CD4-positive, alpha-beta T cell treated with Interleukin-1 beta for 1 hour (primary cell): ENCODE measurements around the gene CARNS1.

Experiments used
- DNase-seq, 2 donors: peaks; one replicate each; pipeline ENCODE4 v3.0.0-alpha.2; 2020 to 2022

The CARNS1 gene

GRCh38 chr11:67376063-67376820 lies 39.2 kb upstream of the CARNS1 start:
- no peak for DNase-seq

- no peak for DNase-seq
Observed at GRCh38 chr11:67376873-67377808, 38.3 kb upstream of the CARNS1 start.

- DNase-seq: no peak
Observed at GRCh38 chr11:67378544-67378943, 36.9 kb upstream of the CARNS1 start.

- no peak for DNase-seq
Observed at GRCh38 chr11:67379061-67380058, 36.1 kb upstream of the CARNS1 start.

- no peak for DNase-seq
Observed at GRCh38 chr11:67381244-67381972, 34.1 kb upstream of the CARNS1 start.

- peak; percentile 86 to 88 for DNase-seq
Observed at GRCh38 chr11:67382276-67383136, 33.0 kb upstream of the CARNS1 start.

GRCh38 chr11:67384851-67385366 lies 30.6 kb upstream of the CARNS1 start:
- no peak for DNase-seq

GRCh38 chr11:67387069-67387468 lies 28.4 kb upstream of the CARNS1 start:
- no peak for DNase-seq

GRCh38 chr11:67387518-67387917 lies 28.0 kb upstream of the CARNS1 start:
- DNase-seq: no peak

GRCh38 chr11:67389477-67389876 lies 26.0 kb upstream of the CARNS1 start:
- DNase-seq: peak; percentile 51 to 66

- no peak for DNase-seq
Observed at GRCh38 chr11:67390947-67391303, 24.6 kb upstream of the CARNS1 start.

GRCh38 chr11:67391304-67392182 lies 23.9 kb upstream of the CARNS1 start, which contains the start of gene RAD9A:
TSS of gene RAD9A (plus strand) at chr11:67391986. CDS start at chr11:67392045, 59 bp downstream.
- DNase-seq: peak; percentile 91 to 92

GRCh38 chr11:67392183-67392715 lies 23.2 kb upstream of the CARNS1 start:
- no peak for DNase-seq

- DNase-seq: no peak
Observed at GRCh38 chr11:67393437-67393836, 22.0 kb upstream of the CARNS1 start.

- no peak for DNase-seq
Observed at GRCh38 chr11:67393990-67394389, 21.5 kb upstream of the CARNS1 start.

- no peak for DNase-seq
Observed at GRCh38 chr11:67395555-67396258, 19.8 kb upstream of the CARNS1 start.

- no peak for DNase-seq
Observed at GRCh38 chr11:67396259-67396581, 19.3 kb upstream of the CARNS1 start.

- DNase-seq: no peak
Observed at GRCh38 chr11:67396587-67397389, 18.7 kb upstream of the CARNS1 start.
